HG03097 (cell line): ENCODE data around the gene PRPS1.
A peak's percentile ranks its signal among the peaks of the same experiment; 100 is the strongest.
"Not testable (repeated sequence)": the region's sequence is repeated elsewhere in the genome, so short reads cannot be mapped to it uniquely, and the experiment has no call there.

ENCODE experiments used
- ATAC-seq: cut with Tn5 transposase; IDR thresholded peaks from one replicate; pipeline ENCODE4 v1.9.1; 2021; ENCODE audit not compliant: unreplicated experiment, low FRiP score

The PRPS1 gene

DNA sequence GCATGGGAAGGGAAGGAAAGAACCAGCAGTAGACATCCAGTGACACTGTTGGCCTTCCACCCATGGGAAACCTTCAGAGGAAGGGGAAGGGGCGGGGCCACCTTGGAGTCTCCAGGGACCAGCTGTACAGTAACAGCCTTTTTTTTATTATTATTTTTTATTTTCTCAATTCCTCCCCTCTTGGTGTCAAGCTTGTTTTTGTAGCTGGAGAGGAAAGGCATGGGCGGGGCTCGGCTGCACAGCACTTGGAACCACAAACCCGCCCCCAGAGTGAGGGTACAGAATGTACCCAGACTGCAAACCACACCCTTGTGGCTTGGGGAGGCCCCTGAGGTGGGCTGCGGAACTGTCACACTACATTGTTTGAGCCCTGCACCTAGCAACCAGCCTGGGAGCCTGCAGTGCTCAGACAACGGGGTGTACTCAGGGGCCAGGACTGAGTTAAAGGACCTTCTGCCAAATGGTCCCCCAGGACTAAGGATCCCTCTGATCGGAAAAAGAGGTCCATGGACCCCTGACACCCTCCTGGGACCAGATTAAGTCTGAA is 45.7 kb downstream of the PRPS1 start:
- peak; percentile 86 for ATAC-seq

DNA sequence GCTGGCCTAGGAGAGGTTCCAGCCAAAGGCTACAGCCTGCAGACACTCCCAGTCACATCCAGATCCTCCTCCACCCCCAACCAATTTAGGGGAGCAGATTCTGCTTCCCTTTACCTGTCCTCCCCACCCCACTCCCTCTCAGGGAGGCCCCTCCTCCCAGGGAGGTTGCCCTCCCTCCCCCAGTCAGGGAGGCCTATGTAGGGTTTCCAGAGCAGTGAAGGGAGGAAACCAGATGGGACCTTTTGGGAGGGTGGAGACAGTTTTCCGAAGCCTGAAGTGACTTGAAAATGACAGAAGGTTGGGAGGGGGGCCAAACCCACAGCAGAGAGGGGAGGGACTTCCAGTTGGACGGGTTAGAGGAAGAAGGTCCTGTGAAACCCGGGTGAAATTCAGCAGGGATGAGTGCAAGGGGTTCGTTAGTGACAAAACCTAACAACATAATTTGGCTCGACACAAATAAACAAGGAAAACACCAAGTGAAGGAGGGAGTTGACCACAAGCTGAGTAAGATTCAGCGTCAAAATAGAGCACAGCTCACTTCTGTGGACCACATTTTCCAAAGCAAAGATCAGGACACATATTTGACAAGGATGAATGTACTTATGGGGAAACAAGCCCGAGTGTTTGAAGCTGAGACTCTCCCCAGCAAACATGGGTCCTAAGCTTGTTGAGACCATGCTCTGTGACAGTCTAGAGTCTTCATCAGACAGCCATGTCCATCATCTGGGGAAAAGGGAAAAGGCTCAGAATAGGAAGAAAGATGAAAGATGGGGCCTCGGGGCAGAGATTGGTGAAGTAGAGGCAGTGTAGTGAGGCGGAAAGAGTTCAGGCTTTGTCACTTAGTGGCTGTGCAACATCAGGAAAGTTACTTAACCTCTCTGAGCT is 46.4 kb downstream of the PRPS1 start:
- peak; percentile 10 for ATAC-seq

DNA sequence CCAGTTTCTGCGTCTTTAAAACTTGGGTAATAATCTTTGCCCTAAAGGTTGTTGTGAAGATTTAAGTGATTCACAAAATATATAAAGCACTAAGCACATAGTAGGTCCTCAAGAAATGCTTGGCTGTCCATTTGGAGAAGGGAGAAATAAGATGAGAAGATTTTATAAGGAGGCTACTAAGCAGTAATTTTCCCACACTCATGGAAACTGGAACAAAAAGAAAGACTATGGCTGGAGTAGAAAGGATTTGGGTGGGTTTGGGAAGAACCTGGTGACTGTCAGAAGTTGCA is 47.0 kb downstream of the PRPS1 start:
- ATAC-seq, result no peak

DNA sequence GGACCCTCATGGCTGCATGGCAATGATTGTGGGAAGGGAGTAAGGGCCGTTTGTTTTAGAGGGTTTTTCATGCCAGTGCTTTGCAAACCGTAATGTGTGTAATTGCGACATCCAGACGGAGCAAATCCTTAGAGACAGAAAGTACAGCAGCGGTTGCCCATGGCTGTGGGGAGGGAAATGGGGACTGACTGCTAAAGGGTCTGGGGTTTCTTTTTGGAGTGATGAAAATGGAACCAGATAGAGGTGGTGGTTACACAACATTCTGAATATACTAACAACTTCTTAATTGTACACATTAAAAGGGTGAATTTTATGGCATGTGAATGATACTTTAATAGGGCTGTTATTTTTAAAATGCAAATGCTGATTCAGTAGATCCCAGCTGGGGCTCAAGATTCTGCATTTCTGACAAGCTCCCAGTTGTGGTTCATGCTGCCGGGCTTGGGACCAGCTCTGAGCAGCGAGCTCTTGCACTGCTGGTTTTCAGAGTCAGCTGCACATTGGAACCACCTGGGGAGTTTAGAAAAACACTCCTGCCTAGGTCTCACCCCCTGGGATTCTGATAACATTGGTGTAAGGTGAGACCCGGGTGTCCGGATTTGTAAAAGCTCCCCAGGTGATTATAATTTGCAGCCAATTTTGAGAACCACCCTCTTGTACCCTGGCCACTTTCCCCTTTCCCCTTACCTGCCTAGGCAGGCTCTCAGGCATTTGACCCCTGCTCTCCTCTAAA is 47.7 kb downstream of the PRPS1 start:
- no peak for ATAC-seq

DNA sequence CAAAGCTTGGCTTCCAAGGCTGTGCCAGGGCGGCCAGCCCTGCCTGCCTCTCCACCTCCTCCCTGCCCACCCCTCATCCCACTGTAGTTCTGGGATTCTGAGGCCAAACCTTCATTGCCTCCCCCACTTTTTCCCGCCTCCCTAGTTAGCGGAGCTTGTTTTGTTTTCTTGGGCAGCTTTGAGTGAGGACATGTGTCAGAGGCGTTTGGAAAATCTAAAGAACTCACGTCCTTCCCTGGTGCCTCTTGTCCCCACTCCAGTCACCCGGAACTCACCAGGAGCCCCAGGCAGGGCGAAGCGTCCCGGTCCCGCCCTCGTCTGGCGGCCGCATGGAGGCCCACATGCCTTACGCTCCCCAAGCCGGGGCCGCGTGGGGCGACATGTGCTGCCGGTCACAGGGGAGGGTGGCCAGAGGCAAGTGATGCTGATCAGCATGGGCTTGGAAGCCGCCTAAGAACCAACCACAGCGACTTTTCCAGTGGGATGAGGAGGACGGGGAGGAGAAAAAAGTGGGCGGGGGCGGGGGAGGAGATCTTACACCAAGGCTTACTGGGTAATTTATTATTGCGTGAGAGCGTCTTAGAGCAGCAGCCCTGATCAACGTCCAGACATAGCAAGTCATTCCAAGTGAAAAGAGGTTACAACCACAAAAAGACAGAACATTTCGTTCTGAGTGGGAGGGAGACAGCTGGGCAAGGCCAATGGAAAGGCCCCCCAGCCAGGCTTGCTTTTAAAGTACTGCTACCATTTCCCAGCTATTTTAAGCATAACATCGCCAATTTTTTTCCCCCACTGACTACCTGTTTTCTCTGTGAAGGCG is 48.5 kb downstream of the PRPS1 start:
- no peak for ATAC-seq

DNA sequence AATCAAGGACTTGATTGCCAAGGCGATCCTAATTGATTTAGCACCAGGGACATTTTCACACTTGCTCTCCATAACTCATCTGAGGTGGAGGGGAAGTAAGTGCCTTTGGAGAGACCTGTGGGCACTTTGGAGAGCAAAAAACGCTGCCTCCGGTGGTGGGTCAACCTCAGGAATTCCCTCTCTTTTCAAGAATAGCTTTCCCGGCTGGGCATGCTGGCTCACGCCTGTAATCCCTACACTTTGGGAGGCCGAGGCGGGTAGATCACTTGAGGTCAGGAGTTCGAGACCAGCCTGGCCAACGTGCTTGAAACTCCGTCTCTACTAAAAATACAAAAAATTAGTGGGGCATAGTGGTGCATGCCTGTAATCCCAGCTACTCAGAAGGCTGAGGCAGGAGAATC is 49.2 kb downstream of the PRPS1 start:
- ATAC-seq, result no peak

DNA sequence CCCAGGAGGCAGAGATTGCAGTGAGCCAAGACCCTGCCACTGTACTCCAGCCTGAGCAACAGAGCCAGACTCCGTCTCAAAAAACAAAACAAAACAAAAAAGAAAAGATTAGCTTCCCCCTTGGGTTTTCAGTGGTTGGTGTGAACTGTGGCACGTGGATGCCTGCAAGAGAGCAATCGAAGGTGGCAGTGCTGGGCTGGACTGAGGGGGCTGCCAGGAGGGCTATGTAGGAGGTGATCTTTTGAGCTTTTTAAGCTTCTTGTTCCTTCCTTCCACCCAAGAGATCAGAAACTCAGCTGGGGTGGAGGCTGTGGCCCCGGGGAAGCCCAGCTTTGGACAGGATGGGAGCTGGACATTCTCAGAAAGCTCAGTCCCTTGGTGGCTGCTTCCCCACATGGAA is 49.6 kb downstream of the PRPS1 start:
- ATAC-seq, result no peak

DNA sequence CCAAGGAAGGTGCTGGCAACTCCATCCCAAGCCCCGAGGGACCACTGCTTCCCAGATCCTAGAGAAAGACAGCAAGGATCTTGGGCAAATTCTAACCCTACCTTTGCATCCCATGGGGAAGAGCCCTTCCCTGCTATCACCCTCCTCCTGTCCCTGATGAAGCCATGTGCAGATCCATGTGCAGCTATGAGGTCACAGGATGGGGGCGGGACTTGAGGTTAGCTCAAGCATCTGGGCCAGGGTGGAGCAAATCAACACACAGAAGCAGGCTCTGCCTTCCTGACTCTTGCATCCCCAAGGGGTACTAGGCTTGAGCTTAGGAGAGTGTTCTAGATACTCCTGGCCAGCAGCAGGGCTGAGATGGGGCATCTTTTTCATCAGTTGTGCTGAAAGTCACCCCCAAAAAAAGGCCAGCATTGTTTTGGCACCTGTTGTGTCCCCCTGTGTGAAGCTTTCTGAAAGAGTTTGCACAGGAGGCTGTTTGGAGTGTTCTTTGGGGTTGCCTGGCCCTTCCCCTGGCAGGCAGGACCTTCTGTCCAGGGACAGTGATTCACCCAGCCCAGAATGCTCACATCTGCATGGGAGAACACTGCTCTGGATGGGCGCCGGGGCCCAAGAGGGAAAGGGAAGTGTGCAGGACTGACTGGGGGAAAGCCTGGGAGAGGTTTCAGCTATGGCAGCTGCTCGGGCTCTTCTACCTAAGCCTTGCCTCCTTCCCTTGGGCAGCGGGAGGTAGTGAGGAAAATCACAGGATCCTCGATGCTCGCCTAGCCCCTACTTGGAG is 50.8 kb downstream of the PRPS1 start:
- no peak for ATAC-seq

DNA sequence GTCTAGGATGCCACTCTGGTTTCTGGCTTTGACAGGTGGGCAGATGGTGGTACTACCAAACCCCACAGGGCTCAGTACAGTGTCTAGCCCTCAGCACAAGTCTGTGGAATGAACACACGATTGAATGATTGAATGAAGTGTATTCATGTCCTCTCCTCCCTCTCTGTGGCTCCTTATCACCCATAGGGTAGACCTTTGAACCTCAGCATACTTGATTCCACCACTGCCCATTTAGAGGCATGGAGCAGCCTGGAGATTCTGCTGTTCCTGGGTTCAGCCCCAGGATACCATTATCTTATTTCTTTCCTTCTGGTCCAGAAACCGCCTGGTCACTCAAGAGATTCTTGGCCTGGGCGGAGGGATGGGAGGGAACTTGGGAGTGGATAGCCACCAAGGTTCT is 53.9 kb downstream of the PRPS1 start:
- ATAC-seq, result no peak

DNA sequence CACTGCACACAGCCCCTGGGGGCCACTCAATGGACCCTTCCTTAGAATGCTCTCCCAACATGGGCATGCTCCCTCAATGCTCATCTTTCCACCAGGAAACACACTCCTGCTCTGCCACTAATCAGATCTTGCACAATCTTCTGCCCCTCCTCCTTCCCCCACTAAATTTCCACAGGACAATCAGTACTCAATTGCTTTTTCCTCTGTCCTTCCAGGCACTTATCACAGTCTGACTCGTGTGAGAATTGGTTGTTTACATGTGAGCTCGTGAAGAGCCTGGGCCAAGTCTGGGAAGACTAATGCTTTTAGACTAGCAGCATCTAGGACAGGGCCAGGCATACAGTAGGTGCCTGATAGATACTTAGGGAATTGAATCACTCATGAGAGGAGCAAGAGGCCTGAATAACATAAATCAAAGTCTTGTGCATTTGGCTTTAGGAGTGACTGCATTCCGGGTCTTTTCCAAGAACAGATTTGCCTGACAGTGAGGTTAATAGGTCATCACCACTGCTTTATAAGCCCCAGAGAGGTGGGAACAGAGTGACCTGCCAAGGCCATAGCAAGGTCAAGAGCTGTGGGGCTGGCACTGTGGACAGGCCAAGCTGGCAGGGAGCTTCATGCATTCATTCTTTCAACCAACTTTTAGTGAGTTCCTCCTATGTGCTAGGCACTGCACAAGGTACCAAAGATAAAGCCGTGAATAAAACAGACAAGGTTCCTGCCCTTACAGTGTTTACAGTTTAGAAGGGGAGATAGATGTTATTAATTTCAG is 55.0 kb downstream of the PRPS1 start:
- ATAC-seq, result no peak

DNA sequence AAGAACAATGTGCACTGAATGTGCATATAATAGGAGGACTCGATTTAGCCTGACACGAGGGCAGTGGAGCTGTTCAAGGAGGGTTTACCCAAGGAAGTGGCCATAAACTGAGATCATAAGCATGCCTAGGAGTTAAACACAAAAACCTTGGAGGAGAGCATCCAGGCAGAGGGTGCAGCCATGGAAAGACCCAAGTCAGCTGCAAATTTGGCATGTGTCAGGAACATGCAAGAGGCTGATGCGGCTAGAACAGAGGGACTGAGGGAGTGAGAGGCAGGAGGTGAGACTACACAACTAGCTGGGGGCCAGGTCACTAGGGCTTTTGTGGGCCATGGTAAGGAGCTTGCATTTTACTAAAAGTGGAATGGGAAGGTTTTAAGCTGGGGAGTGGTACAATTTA is 55.6 kb downstream of the PRPS1 start:
- ATAC-seq, result no peak

DNA sequence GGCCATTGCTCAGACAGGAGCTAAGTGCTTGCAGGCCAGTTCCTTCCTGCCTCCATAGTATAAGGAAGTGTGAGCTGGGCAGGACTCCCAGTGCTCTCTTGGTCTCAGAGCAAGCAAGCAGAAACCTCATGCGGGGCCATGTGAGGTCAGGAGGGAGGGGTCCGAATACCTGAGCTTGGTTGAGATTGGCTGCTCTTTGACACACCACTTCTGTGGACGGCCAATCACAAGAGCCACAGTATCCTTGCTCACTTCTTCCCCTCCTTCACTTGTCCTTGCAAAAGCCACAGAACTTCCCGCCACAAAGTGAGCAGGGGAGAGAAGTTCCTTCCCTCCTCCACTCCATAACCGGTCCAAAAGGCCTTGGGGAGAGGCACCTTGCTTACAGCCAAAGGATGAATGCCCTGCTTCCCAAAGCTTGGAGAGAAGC is 56.7 kb downstream of the PRPS1 start:
- peak; percentile 81 for ATAC-seq

DNA sequence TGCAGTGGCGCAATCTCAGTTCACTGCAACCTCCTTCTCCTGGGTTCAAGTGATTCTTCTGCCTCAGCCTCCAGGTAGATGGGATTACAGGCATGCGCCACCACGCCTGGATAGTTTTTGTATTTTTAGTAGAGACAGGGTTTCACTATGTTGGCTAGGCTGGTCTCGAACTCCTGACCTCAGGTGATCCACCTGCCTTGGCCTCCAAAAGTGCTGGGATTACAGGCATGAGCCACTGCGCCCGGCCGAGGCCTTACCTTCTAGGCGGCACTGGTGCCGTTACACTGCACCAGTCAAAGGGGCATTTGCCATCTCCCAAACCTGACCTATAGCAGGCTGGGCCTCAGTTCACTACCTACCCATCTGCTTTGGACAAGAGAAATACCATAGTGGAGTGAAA is 57.3 kb downstream of the PRPS1 start:
- not testable (repeated sequence) for ATAC-seq

DNA sequence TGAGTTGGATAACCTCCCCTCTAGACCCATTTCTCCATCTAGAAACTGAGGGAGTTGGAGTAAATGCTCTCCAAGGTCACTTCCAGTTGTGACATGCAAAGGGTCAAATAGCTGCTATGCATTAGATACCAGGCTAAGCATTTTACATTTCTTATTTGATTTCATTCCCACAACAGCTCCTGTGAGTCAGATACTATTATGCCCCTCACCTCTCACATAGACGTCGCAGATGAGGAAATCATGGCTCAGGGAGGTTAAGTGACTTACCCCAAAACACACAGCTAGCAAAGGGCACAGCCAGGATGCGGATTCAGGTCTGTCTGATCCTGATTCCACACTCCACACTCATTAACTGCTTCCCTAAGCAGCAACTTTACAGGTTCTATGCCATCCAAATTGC is 57.7 kb downstream of the PRPS1 start:
- ATAC-seq, result no peak

DNA sequence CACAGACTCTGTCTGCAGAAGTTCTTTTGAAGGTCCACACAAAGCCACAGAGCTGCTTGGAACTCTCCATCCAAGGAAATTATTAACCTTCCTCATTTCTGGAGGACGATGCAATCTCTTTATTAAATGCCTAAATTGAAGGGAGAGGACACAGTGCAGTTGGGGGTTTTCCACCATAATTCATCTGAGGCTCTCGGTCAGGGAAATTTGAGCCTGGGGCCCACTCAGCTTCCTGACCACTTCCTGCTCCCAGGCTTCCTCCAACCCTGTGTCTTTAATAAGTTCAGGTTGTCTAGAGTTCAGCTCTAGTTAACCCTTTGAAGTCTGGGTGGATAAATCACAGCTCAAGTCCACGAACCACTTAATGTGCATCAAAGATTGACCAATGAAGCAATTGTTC is 58.5 kb downstream of the PRPS1 start:
- no peak for ATAC-seq

DNA sequence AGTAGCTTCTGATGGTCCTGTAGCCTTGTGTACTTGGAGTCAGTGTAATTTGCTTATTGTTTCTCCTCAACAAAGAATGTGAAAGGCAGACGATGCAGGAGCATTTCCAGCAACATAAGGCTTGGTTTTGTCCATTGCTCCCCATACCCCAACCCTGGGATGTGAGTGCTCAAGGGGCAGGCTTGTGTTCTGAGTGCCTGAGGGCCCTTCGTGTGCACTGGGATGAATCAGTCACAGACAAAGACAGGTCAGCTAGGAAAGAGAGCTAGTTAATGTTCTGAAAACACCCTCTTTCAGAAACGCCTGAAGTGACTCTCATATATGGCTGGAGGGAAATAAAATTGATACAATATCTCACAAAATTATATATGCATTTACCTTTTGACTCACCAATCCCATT is 59.1 kb downstream of the PRPS1 start:
- no peak for ATAC-seq

DNA sequence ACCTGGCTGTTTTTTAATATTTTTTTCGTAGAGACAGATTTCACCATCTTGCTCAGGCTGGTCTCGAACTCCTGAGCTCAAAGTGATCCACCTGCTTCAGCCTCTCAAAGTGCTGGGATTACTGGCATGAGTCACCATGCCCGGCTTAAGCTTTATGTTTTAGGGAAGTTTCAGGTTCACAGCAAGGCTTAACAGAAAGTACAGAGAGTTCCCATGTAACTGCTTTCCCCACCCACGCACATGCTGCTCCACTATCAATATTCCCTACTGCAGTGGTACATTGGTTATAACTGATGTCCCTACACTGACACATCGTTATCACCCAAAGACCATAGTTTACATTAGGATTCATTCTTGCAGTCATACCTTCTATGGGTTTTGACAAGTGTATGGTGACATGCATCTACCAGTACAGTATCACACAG is 62.7 kb downstream of the PRPS1 start:
- no peak for ATAC-seq

DNA sequence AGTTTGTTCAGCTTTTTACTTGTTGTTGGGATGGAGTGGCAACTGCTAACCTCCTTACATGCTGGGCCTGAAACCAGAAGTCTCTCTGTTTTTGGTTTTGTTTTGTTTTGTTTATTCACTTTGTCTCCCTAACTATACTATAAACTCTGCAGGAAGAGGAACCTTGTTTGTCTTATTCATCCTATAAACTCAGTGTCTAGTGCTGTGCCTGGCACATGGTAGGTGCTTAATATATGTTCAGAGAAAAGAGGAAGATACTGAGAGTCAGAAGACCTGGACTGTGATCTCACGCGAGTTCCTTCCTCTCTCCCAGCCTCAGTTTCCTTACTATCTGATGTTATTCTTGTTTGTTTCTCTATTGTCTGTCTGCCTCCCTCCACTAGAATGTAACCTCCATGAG is 71.3 kb downstream of the PRPS1 start:
- no peak for ATAC-seq

DNA sequence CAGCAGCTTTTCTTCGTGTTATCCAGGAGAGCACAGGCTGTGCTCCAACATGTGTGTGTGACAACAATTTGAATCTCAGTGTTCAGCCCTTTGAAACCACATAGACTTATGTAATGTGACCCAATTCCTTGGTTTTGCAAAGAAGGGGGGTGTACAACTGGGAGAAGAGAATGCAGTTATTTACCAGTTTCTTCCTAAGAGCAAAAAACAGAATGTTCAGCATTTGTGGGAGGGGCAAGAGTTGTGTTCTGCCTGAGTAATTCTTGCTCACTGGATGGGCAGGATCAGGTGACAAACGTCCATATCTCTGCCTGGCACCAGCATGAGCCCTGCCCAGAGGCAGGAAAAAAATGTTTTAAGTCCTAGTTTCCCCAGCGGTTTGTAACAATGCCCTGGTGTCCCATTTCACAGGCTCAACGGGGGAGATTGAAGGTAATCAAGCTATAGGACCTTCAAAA is 72.0 kb downstream of the PRPS1 start:
- no peak for ATAC-seq
